GM18526 (cell line): ENCODE results near the gene COLEC11.

ENCODE experiments used
- POLR2A ChIP-seq: IDR thresholded peaks from 3 replicates; pipeline ENCODE4 v1.6.1; 2011; ENCODE audit not compliant: insufficient read length; ENCODE audit errors: extremely low read depth

The COLEC11 gene

GRCh38 chr2:3680548-3681345, 85.8 kb downstream of the COLEC11 start:
- TF ChIP-seq POLR2A, result no peak

- TF ChIP-seq POLR2A, result no peak
Observed at GRCh38 chr2:3681625-3682024, 86.7 kb downstream of the COLEC11 start.

- TF ChIP-seq POLR2A, result no peak
Observed at GRCh38 chr2:3682811-3683210, 87.9 kb downstream of the COLEC11 start.

GRCh38 chr2:3683748-3684454, 89.0 kb downstream of the COLEC11 start:
- TF ChIP-seq POLR2A, result no peak

GRCh38 chr2:3689998-3690748, 95.3 kb downstream of the COLEC11 start:
- no peak for TF ChIP-seq POLR2A

- TF ChIP-seq POLR2A, result no peak
Observed at GRCh38 chr2:3692375-3692774, 97.5 kb downstream of the COLEC11 start.
